ENCODE measurements around the gene SMOC2.

DNA sequence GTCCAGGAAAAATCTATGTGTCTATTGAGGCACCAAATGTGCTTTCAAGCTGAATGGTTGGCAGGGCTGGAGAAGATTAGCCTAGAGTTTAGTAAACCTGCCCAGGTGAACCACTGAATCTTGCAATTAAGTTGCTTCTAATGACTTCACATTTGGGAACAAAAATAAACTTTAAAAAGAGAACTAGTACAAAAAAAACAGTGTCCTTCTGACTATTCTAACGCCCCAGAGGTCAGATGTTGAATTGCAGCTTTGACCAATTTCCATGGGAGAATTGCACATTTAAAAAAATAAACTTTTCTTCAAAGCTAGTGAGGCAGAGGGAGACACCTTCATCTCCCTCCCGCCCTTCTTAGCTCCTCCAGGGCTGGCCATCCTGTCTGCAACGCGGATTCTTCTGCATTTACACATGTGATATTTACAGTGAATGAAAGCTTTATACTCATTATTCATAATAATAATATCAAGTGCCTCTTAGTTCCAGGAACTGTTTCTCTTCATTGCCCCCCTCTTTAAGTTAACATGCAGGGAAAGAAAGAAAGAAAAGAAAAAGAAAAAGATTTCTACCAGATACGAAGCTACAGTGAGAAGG, 270.2 kb downstream of the SMOC2 start:
- TF ChIP-seq, protein P1, sequence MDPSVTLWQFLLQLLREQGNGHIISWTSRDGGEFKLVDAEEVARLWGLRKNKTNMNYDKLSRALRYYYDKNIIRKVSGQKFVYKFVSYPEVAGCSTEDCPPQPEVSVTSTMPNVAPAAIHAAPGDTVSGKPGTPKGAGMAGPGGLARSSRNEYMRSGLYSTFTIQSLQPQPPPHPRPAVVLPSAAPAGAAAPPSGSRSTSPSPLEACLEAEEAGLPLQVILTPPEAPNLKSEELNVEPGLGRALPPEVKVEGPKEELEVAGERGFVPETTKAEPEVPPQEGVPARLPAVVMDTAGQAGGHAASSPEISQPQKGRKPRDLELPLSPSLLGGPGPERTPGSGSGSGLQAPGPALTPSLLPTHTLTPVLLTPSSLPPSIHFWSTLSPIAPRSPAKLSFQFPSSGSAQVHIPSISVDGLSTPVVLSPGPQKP (IDR thresholded peaks at IDR 0.05; ENCODE audit: low read depth, low read length): no peak
- no peak for TF ChIP-seq POLR2A (IDR thresholded peaks at IDR 0.05; ENCODE audit: low read length)
- no peak for TF ChIP-seq CBX2 (IDR thresholded peaks at IDR 0.05; ENCODE audit: borderline replicate concordance, low read depth)
- TF ChIP-seq CHD2 (IDR thresholded peaks at IDR 0.05; ENCODE audit: low read length, partially characterized antibody): no peak
- TF ChIP-seq, protein P2, sequence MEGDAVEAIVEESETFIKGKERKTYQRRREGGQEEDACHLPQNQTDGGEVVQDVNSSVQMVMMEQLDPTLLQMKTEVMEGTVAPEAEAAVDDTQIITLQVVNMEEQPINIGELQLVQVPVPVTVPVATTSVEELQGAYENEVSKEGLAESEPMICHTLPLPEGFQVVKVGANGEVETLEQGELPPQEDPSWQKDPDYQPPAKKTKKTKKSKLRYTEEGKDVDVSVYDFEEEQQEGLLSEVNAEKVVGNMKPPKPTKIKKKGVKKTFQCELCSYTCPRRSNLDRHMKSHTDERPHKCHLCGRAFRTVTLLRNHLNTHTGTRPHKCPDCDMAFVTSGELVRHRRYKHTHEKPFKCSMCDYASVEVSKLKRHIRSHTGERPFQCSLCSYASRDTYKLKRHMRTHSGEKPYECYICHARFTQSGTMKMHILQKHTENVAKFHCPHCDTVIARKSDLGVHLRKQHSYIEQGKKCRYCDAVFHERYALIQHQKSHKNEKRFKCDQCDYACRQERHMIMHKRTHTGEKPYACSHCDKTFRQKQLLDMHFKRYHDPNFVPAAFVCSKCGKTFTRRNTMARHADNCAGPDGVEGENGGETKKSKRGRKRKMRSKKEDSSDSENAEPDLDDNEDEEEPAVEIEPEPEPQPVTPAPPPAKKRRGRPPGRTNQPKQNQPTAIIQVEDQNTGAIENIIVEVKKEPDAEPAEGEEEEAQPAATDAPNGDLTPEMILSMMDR (IDR thresholded peaks at IDR 0.05): no peak
- TF ChIP-seq, protein P3, sequence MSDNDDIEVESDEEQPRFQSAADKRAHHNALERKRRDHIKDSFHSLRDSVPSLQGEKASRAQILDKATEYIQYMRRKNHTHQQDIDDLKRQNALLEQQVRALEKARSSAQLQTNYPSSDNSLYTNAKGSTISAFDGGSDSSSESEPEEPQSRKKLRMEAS (IDR thresholded peaks at IDR 0.05): no peak

Data from A549 (cell line).